Pancreas (tissue), 10 donors: Measurements from ENCODE around the gene CDK6. TPM values are rescaled to one million over a fixed set of nuclear protein-coding genes. Genes with fewer than 3 reads are reported as not detected.

Source experiments
- ATAC-seq, 4 donors: fragments of 200-7000 bp; cut with Tn5 transposase; one replicate each; pipeline versions ENCODE4 v1.8.0 to v1.9.1; 2020; ENCODE audit warnings: mild to moderate bottlenecking in 4 of 4, moderate library complexity in 4 of 4
- DNase-seq, 6 donors: peaks; one replicate each; pipeline ENCODE4 v3.0.0-alpha.2; 2020
- FAIRE-seq: peaks from 2 replicates; lab custom pipeline; 2012; peaks lifted over from hg19 to GRCh38; lab: Jason Lieb, UNC
- H3K27ac ChIP-seq, 4 donors: fragments of 200-600 bp; sonication (generic); 1 replicate in 3 of 4; 2 replicates in 1 of 4; pipeline versions ENCODE4 v1.5.0 to v1.8.0; 2020
- H3K27me3 ChIP-seq, 4 donors: fragments of 200-600 bp; one replicate each; pipeline ENCODE4 v1.8.0; 2021
- H3K36me3 ChIP-seq, 3 donors: fragments of 200-600 bp; sonication (generic) in 1 of 3; one replicate each; pipeline versions ENCODE4 v1.5.0 to v1.8.0; 2020 to 2021
- H3K4me1 ChIP-seq, 3 donors: fragments of 200-600 bp; one replicate each; pipeline ENCODE4 v1.8.0; 2021
- H3K4me3 ChIP-seq, 4 donors: fragments of 200-600 bp; sonication (generic) in 2 of 4; one replicate each; pipeline versions ENCODE4 v1.5.0 to v1.8.0; 2020 to 2021
- H3K9me3 ChIP-seq, 4 donors: fragments of 200-600 bp; one replicate each; pipeline ENCODE4 v1.8.0; 2021
- WGBS, 2 donors: extraction: QIAGEN DNeasy Blood & Tissue Kit; methylation state at CpG; one replicate each; pipeline ENCODE4 v1.1.7; 2013; 5-methylcytosine and 5-hydroxymethylcytosine counted together
- intact Hi-C, 3 donors: fragments of 100-400 bp; cut with DNase I; formaldehyde crosslinking; loops; one replicate each; pipeline versions ENCODE4 v1.11.1 to v1.14.2; 2022
- polyA plus RNA-seq, 2 donors: library from polyadenylated mRNA; stranded (reverse); fragments of 200-250 nt; gene quantifications; one replicate each; pipeline ENCODE4 v1.2.3, GENCODE V29; 2013
- total RNA-seq, 6 donors: library from RNA; stranded (reverse); fragmentation: NEBNext Ultra II Directional in 4 of 6; extraction: Animal tissue kit (Norgen Biotek cat#: 25700) in 4 of 6; gene quantifications; one replicate each; pipeline versions ENCODE4 v1.2.1 to v1.2.4, GENCODE V29; 2021 to 2023
- TF ChIP-seq, protein P1 (sequence below), 4 donors: fragments of 200-600 bp; sonication (generic) in 3 of 4; IDR thresholded peaks; one replicate each; pipeline versions ENCODE4 v1.5.0 to v1.8.0; 2021; ENCODE audit warnings: antibody characterized with exemption in 4 of 4
- donor health status: healthy with polysubstance abuse.
- donor health status: DM: no; HTN: no; CAD: no; lungs with moderate emphysema.
- donor health status: DM: no; HTN: no; CAD: no.
- donor health status: control.
- donor health status: control.
- donor health status: Bipolar disorder and iron deficiency.
- donor health status: DM: yes; HTN: yes; CAD: no.
- donor health status: DM: no; HTN: no; CAD: no.
- donor health status: DM: no; HTN: no; CAD: no.
- donor health status: DM: yes; HTN: yes; CAD: no.

CDK6 gene
- total and polyA plus RNA-seq, 8 donors = 2.4 to 33.4 (median 18.7) TPM

DNA sequence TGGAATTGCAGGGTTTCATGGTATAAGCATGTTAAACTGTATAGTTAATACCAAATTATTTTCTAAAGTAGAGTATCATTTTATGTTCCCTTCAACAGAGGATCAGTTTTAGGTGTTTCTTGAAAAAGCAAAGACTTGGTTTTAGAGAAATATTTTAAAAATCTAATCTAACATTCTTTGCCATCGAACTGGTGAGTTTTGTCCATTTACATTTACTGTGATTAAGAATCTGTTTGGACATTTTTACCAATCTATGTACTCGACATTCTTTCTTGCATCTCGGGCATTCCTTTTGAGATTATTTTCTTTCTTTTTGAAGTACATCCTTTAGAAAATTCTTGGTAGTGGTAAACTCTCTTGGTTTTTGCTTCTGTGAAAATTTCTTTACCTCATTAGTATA, 131.5 kb downstream of the CDK6 start:
- no peak for DNase-seq
- no peak overlapping the region for H3K4me3 ChIP-seq
- WGBS, 2 donors = 96 to 98% methylated on average over 3 of the region's 3 CpGs
- no peak overlapping the region for H3K27ac ChIP-seq
- no peaks in the 10 kb centered on the region for H3K9me3 ChIP-seq
- no peaks in the 10 kb centered on the region for H3K27me3 ChIP-seq
- intact Hi-C loops = loop anchor here in 1 of 3 donors (10.0 kb wide), 1 partner anchor 130 kb away; the partner anchor contains the start of gene CDK6
- no peak for ATAC-seq
- no peaks in the 10 kb centered on the region for H3K4me1 ChIP-seq
- H3K36me3 ChIP-seq = no peaks in the 10 kb centered on the region
- TF ChIP-seq, protein P1, sequence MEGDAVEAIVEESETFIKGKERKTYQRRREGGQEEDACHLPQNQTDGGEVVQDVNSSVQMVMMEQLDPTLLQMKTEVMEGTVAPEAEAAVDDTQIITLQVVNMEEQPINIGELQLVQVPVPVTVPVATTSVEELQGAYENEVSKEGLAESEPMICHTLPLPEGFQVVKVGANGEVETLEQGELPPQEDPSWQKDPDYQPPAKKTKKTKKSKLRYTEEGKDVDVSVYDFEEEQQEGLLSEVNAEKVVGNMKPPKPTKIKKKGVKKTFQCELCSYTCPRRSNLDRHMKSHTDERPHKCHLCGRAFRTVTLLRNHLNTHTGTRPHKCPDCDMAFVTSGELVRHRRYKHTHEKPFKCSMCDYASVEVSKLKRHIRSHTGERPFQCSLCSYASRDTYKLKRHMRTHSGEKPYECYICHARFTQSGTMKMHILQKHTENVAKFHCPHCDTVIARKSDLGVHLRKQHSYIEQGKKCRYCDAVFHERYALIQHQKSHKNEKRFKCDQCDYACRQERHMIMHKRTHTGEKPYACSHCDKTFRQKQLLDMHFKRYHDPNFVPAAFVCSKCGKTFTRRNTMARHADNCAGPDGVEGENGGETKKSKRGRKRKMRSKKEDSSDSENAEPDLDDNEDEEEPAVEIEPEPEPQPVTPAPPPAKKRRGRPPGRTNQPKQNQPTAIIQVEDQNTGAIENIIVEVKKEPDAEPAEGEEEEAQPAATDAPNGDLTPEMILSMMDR (IDR thresholded peaks at IDR 0.05) = no peak
- no peak for FAIRE-seq

DNA sequence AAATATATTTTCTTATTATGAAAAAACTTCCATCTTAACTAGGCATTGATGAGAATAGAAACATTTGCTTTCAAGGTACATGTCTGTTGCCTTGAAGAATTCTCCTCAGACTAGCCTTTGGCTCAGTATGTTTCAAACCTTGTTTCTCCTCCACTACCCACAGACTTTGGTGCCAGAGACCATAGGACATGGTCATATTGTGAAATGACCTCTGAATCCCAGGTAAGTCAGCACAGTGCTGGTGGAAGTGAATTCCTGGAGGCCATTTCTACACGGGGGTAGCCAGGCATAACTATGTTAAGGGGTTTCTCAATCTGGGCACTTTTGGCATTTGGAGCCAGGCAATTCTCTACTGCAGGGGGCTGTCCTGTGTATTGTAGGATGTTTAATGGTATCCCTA, 133.8 kb downstream of the CDK6 start:
- 69 to 93% methylated on average over 1 of the region's 1 CpG for WGBS, 2 donors
- Histone ChIP-seq H3K36me3 (no peaks in the 10 kb centered on the region), H3K27ac (no peak overlapping the region), H3K9me3 (no peaks in the 10 kb centered on the region), H3K4me3 (no peak overlapping the region), H3K27me3 (no peaks in the 10 kb centered on the region), H3K4me1 (peaks cover 7 to 20% (median 19%) of the 10 kb centered on the region in 3 donors)
- no peak for FAIRE-seq
- no peak for ATAC-seq
- DNase-seq = no peak
- TF ChIP-seq, protein P1 (IDR thresholded peaks at IDR 0.05) = no peak
- intact Hi-C loops = loop anchor here in 1 of 3 donors (10.0 kb wide), 1 partner anchor 132 kb away; the partner anchor contains the start of gene CDK6

DNA sequence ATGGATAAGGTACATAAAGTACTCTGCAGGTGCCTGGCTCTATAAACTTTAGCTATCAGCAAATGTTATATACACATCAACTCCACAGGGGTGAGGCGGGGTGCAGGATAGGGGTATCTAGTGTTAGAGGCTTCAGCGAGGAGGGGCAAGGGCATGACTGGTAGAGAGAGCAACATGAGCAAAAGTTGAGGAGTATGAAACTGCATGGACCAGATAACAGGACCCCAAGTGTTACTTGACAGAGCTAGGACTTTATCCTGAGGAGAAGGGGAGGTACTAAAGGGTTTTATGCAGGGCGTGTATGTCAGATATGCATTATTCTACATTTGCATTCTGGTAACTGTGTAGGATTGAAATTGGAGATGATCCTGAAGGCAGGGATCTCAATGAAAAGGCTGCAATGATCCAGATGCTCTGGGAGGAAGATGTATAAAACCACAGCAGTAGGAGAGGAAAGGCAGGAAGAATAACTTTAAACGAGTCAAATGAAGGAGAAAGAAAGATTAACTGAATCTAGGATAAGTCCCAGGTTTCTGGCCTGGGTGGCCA, 136.3 kb downstream of the CDK6 start:
- Histone ChIP-seq H3K27ac (peak overlapping the region in 1 of 4 donors; percentile 74), H3K9me3 (no peaks in the 10 kb centered on the region), H3K4me3 (no peak overlapping the region), H3K4me1 (peaks cover 22 to 39% (median 37%) of the 10 kb centered on the region in 3 donors), H3K36me3 (no peaks in the 10 kb centered on the region), H3K27me3 (no peaks in the 10 kb centered on the region)
- intact Hi-C loops = loop anchor here in 2 of 3 donors (5.0 to 10.0 kb wide), 2 partner anchors 132 to 135 kb away; partner anchors contain the start of gene CDK6 (in 1 of the 2)
- ATAC-seq = no peak
- 89 to 91% methylated on average over 4 of the region's 4 CpGs for WGBS, 2 donors
- FAIRE-seq = no peak
- no peak for DNase-seq
- TF ChIP-seq, protein P1 (IDR thresholded peaks at IDR 0.05) = no peak

DNA sequence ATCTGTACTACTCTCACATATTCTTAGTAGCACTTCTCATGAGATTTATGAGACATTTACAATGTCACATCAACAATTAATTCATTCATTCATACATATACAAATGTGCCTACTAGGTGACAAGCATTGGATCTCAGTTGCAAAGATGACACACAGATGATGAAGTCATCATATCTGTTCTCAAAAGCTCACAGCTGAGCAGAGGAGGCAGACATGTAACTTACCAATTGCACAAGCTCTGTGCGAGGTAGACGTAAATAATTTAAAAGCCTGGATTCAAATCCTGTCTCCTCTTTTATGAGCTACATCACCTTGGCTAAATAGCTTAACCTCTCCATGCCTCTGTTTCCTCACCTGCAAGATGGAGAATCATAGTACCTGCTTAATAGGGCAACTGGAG, 136.8 kb downstream of the CDK6 start:
- 92 to 94% methylated on average over 2 of the region's 2 CpGs for WGBS, 2 donors
- DNase-seq = no peak
- no peak for FAIRE-seq
- peak overlapping the region in 2 of 4 donors; percentile 74 to 83 for H3K27ac ChIP-seq
- no peak for ATAC-seq
- no peak overlapping the region for H3K4me3 ChIP-seq
- no peaks in the 10 kb centered on the region for H3K27me3 ChIP-seq
- H3K4me1 ChIP-seq = peaks cover 27 to 42% (median 41%) of the 10 kb centered on the region in 3 donors
- intact Hi-C loops = loop anchor here in 1 of 3 donors (5.0 kb wide), 1 partner anchor 133 kb away; no protein-coding TSS in a partner anchor
- TF ChIP-seq, protein P1 (IDR thresholded peaks at IDR 0.05) = no peak
- no peaks in the 10 kb centered on the region for H3K9me3 ChIP-seq
- no peaks in the 10 kb centered on the region for H3K36me3 ChIP-seq
